Liver (tissue), 3 donors: ENCODE results near the gene HLA-F.

ENCODE experiments used
- HNF4G ChIP-seq: IDR thresholded peaks from 2 replicates; pipeline ENCODE4 v1.6.1; 2016; ENCODE audit warnings: antibody characterized with exemption
- NR2F2 ChIP-seq: IDR thresholded peaks from 2 replicates; pipeline ENCODE4 v1.6.1; 2016; ENCODE audit warnings: antibody characterized with exemption
- RAD21 ChIP-seq, 2 donors: IDR thresholded peaks; 2 replicates each; pipeline ENCODE4 v1.6.1; 2016; ENCODE audit warnings: antibody characterized with exemption in 2 of 2, mild to moderate bottlenecking in 2 of 2
- SP1 ChIP-seq: IDR thresholded peaks from 2 replicates; pipeline ENCODE4 v1.6.1; 2018; ENCODE audit warnings: antibody characterized with exemption, mild to moderate bottlenecking
- TAF1 ChIP-seq: conservative IDR thresholded peaks from 2 replicates; pipeline ENCODE4 v1.6.1; 2016; ENCODE audit warnings: antibody characterized with exemption, mild to moderate bottlenecking
- ZBTB33 ChIP-seq: IDR thresholded peaks from 2 replicates; pipeline ENCODE4 v1.6.1; 2016; ENCODE audit warnings: antibody characterized with exemption
- TF ChIP-seq, protein P1 (sequence below): IDR thresholded peaks from 2 replicates; pipeline ENCODE4 v1.6.1; 2016; ENCODE audit warnings: antibody characterized with exemption, mild to moderate bottlenecking
- TF ChIP-seq, protein P2 (sequence below): IDR thresholded peaks from 2 replicates; pipeline ENCODE4 v1.6.1; 2016; ENCODE audit warnings: antibody characterized with exemption
- TF ChIP-seq, protein P3 (sequence below): fragments of 150-350 bp; IDR thresholded peaks from 2 replicates; pipeline ENCODE4 v1.5.1; 2017; ENCODE audit warnings: improper control_type of control experiment, low read depth, low read length; ENCODE audit not compliant: missing input control
- donor health status: healthy.
- donor health status: healthy.

DNA sequence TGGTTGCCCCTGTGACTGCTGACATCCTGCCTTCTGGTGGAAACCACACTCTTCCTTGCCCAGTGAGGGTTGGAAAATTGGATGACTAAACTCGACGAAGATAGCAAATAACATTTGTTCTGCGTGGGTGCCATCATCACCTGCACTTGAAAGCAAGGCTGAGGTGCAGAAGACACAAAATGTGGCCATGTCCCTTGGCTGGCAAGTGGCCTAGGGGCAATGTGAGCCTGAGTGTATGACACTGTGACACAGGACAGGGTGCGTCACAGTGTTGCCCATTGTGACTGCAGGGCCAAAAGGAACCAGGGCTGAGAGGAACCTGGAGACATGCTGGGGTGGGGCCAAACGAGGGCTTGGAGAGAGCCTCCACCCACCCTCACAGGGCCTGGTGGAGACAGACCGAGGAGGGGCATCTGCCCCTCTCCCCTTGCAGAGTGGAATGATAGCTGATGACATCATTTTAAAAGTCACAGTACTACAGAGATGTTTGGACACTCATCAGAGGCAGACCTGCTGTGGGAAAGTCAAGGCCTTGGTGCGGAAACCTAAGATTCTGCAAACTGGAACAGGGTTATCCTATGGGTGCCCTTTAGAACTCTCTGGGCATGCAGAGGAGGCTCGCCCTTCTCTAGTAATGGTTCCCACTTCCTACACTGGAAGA lies 12.8 kb upstream of the HLA-F start:
- TF ChIP-seq, protein P1, sequence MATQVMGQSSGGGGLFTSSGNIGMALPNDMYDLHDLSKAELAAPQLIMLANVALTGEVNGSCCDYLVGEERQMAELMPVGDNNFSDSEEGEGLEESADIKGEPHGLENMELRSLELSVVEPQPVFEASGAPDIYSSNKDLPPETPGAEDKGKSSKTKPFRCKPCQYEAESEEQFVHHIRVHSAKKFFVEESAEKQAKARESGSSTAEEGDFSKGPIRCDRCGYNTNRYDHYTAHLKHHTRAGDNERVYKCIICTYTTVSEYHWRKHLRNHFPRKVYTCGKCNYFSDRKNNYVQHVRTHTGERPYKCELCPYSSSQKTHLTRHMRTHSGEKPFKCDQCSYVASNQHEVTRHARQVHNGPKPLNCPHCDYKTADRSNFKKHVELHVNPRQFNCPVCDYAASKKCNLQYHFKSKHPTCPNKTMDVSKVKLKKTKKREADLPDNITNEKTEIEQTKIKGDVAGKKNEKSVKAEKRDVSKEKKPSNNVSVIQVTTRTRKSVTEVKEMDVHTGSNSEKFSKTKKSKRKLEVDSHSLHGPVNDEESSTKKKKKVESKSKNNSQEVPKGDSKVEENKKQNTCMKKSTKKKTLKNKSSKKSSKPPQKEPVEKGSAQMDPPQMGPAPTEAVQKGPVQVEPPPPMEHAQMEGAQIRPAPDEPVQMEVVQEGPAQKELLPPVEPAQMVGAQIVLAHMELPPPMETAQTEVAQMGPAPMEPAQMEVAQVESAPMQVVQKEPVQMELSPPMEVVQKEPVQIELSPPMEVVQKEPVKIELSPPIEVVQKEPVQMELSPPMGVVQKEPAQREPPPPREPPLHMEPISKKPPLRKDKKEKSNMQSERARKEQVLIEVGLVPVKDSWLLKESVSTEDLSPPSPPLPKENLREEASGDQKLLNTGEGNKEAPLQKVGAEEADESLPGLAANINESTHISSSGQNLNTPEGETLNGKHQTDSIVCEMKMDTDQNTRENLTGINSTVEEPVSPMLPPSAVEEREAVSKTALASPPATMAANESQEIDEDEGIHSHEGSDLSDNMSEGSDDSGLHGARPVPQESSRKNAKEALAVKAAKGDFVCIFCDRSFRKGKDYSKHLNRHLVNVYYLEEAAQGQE, result no peak
- TF ChIP-seq, protein P2, sequence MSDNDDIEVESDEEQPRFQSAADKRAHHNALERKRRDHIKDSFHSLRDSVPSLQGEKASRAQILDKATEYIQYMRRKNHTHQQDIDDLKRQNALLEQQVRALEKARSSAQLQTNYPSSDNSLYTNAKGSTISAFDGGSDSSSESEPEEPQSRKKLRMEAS, result no peak
- TF ChIP-seq, protein P3, sequence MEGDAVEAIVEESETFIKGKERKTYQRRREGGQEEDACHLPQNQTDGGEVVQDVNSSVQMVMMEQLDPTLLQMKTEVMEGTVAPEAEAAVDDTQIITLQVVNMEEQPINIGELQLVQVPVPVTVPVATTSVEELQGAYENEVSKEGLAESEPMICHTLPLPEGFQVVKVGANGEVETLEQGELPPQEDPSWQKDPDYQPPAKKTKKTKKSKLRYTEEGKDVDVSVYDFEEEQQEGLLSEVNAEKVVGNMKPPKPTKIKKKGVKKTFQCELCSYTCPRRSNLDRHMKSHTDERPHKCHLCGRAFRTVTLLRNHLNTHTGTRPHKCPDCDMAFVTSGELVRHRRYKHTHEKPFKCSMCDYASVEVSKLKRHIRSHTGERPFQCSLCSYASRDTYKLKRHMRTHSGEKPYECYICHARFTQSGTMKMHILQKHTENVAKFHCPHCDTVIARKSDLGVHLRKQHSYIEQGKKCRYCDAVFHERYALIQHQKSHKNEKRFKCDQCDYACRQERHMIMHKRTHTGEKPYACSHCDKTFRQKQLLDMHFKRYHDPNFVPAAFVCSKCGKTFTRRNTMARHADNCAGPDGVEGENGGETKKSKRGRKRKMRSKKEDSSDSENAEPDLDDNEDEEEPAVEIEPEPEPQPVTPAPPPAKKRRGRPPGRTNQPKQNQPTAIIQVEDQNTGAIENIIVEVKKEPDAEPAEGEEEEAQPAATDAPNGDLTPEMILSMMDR, result no peak
- TF ChIP-seq ZBTB33 (no peak), RAD21 (IDR thresholded peaks at IDR 0.05) (no peak), SP1 (no peak), HNF4G (no peak), TAF1 (no peak), NR2F2 (no peak)
